Ishikawa (cell line): ENCODE measurements around the gene IWS1.

Source experiments
- CEBPB ChIP-seq: IDR thresholded peaks from 2 replicates; pipeline ENCODE4 v1.6.1; 2012
- REST ChIP-seq: IDR thresholded peaks from 2 replicates; pipeline ENCODE4 v1.6.1; 2012; ENCODE audit warnings: low read depth, mild to moderate bottlenecking

GRCh38 chr2:127573298-127573697 is 47.0 kb upstream of the IWS1 start:
- no peak for TF ChIP-seq CEBPB
- TF ChIP-seq REST = no peak
